RWPE2 (cell line): ENCODE data around the gene KLF13.

Source experiments
- ATAC-seq: fragments of 200-7000 bp; cut with Tn5 transposase; 3 replicates; pipeline ENCODE4 v1.9.1; 2021; ENCODE audit warnings: low read depth
- DNase-seq: peaks from one replicate; pipeline ENCODE4 v3.0.0-alpha.2; 2020; ENCODE audit warnings: low spot score
- H3K27ac ChIP-seq: fragments of 450-650 bp; 2 replicates; pipeline ENCODE4 v1.5.1; 2017; ENCODE audit warnings: mild to moderate bottlenecking; ENCODE audit not compliant: poor library complexity, severe bottlenecking
- H3K27me3 ChIP-seq: fragments of 250-450 bp; sonication (Bioruptor Pico); 2 replicates; pipeline ENCODE4 v1.5.1; 2021; ENCODE audit warnings: mild to moderate bottlenecking, moderate library complexity; ENCODE audit not compliant: insufficient read depth, poor library complexity, severe bottlenecking
- H3K36me3 ChIP-seq: fragments of 250-450 bp; sonication (Bioruptor Pico); 2 replicates; pipeline ENCODE4 v1.5.1; 2020; ENCODE audit warnings: low read depth, mild to moderate bottlenecking, moderate library complexity
- H3K4me1 ChIP-seq: fragments of 250-450 bp; sonication (Bioruptor Pico); 2 replicates; pipeline ENCODE4 v1.5.1; 2021; ENCODE audit warnings: mild to moderate bottlenecking, moderate library complexity; ENCODE audit not compliant: insufficient read depth, poor library complexity, severe bottlenecking
- H3K4me3 ChIP-seq: fragments of 250-450 bp; sonication (Bioruptor Pico); 2 replicates; pipeline ENCODE4 v1.5.1; 2021; ENCODE audit warnings: mild to moderate bottlenecking, moderate library complexity; ENCODE audit not compliant: severe bottlenecking
- H3K9me3 ChIP-seq: fragments of 250-450 bp; sonication (Bioruptor Pico); 2 replicates; pipeline ENCODE4 v1.5.1; 2021; ENCODE audit warnings: mild to moderate bottlenecking, moderate library complexity; ENCODE audit not compliant: severe bottlenecking
- CTCF ChIP-seq: fragments of 450-650 bp; IDR thresholded peaks from one replicate; pipeline ENCODE4 v1.5.1; 2017; ENCODE audit warnings: mild to moderate bottlenecking, moderate library complexity; ENCODE audit not compliant: poor library complexity, severe bottlenecking

KLF13 gene

DNA sequence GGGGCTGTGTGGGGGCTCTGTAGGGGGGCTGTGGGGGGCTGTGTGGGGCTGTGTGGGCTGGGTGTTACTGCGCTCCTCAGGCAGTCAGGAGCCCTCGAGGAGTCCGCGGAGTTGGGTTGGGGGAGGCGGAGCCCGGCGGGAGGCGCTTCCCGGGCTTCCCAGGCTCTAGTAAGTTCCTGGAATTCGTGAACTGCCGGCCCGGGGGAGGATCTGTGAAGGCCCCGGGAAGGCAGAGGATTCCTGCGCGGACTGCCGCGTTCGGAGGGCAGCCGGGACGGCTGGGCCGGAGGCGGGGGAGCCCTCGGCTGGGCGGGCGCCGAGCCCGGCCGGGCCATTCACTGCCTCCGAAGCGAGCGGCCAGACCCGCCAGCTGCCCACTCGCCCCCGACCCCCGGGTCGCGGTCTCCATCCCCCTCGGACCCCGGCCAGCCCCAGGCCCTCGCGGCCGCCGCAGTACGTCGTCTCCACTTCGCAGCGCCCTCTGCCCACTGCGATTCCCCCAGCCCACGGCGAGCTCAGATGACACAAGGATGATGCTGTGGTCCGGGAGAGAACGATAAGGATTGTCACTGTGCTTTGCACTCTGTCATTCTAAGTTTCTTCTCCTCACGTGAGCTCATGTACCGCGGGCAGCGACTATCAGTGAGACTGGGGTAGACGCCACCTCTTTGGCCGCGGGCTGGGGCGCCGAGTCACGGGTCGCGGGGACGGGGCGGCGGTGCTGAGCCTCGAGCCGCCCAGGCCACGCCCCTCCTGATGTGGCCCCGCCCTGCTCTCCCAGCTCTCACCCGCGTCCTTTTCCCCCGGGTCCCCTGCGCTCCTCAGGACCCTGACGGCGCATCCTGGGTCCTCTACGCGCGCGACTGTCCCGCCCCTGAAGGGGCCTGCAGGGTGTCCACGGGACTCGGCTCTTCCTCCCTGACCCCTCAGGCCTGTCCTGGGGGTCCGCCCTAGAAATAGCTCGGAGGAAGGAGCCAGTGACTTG is 65.3 kb downstream of the KLF13 start:
- no peak overlapping the region for H3K27ac ChIP-seq
- DNase-seq: no peak

GRCh38 chr15:31392761-31393401 is 66.2 kb downstream of the KLF13 start:
- DNase-seq (no peak), ATAC-seq (0 out of 3 replicates have a peak, but pooled peaks have one; percentile 2)
- Histone ChIP-seq H3K27ac (no peak overlapping the region), H3K36me3 (no peaks in the 10 kb centered on the region), H3K4me1 (peaks cover 15% of the 10 kb centered on the region), H3K4me3 (peak overlapping the region; percentile 49), H3K27me3 (no peaks in the 10 kb centered on the region), H3K9me3 (no peaks in the 10 kb centered on the region)
- TF ChIP-seq CTCF: no peak

More for the DNA sequence above, 65.3 kb downstream of the KLF13 start:
- H3K9me3 ChIP-seq: no peaks in the 10 kb centered on the region
- TF ChIP-seq CTCF: peak; percentile 21
- no peaks in the 10 kb centered on the region for H3K27me3 ChIP-seq
- ATAC-seq: peak; percentile 70
- H3K36me3 ChIP-seq: no peaks in the 10 kb centered on the region
- peak overlapping the region; percentile 49 for H3K4me3 ChIP-seq
- peaks cover 17% of the 10 kb centered on the region for H3K4me1 ChIP-seq

DNA sequence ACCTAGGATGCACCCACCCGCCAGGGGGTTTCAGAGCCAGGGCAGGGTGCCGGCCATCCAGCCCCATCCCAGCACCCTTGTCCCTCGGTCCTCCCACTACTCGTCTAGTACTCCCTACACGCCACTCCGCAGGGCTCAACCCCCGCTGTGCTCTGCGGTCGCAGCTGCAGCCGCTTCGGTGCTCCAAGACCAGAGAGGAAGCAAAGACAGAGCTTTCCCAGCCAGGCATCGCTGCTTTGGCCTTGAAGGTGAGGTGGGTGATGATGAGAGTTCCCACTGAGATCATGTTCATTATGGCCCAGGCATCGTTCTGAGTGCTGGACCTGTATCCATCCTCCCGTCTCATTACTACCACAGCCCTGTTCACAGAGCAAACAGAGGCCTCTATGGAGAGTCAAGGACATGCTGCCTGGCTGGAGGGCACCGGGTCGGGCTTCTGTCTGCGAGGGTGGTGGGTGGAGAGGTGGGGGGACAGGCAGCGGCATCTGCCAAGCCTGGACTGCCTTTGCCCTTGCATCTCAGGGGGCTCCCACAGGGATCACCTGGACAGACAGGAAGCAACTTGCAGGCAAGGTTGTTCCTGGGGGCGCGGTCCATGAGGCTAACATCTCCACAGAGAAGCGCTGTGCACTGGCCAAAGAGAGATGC is 66.9 kb downstream of the KLF13 start:
- no peak for TF ChIP-seq CTCF
- ATAC-seq: no peak
- DNase-seq: no peak
- H3K27me3 ChIP-seq: no peaks in the 10 kb centered on the region
- no peak overlapping the region for H3K27ac ChIP-seq
- H3K36me3 ChIP-seq: no peaks in the 10 kb centered on the region
- peaks cover 20% of the 10 kb centered on the region for H3K4me1 ChIP-seq
- H3K9me3 ChIP-seq: no peaks in the 10 kb centered on the region
- no peak overlapping the region for H3K4me3 ChIP-seq

DNA sequence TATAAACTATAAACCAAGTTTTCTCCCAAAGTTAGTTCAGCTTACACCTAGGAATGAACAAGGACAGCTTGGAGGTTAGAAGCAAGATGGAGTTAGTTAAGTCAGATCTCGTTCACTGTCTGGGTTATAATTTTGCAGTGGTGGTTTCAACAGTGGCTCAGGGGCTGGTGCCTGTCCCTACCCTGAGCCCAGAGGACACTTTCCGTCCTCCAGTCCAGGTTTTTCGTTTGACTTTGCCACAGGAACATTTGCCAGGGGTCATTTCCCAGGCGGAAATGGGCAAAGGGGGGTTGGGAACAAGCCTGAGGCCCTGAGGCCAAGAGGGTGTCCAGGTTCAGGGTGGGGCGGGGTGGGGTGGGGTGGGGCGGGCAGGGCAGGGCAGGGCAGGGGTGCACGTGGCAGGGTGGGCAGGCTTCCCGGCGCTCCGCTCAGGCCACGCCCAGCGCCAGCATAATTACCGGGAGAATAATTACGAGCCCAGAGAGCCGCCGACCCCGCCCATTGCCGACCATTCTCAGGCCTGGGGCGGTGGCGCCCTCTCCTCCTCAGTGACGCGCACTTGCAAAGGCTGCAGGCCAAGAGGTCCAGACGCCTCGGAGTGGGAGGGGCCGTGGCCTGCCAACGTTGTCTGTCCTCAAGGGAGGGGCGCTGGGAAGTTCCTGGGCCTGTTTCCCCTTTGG is 70.4 kb downstream of the KLF13 start:
- DNase-seq (peak; percentile 97), ATAC-seq (peak; percentile 80)
- H3K27me3 ChIP-seq: no peaks in the 10 kb centered on the region
- H3K4me1 ChIP-seq: peaks cover 22% of the 10 kb centered on the region
- no peaks in the 10 kb centered on the region for H3K36me3 ChIP-seq
- H3K9me3 ChIP-seq: no peaks in the 10 kb centered on the region
- peak overlapping the region; percentile 80 for H3K27ac ChIP-seq
- peak; percentile 54 for TF ChIP-seq CTCF
- H3K4me3 ChIP-seq: no peak overlapping the region
